ENCODE data around the gene CIROP.

CIROP gene

DNA sequence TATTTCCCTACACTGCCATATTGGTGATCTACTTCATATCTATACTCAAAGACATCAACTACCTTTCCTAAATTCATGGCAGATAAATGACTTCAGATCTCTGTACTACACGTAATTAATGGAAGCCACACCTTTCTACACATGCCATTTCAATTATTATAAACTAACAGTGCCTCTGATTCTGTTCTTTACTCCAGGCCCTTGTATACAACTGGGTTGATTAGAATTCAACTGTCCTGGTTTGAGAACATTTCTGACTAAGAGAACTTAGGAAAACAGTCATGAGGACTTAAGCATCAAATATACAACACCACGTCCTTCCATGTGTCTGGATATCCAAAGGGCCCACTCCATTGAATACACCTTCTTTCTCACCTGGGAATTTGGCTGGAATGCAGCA is 11.7 kb downstream of the CIROP start:
- no peak for DNase-seq

DNA sequence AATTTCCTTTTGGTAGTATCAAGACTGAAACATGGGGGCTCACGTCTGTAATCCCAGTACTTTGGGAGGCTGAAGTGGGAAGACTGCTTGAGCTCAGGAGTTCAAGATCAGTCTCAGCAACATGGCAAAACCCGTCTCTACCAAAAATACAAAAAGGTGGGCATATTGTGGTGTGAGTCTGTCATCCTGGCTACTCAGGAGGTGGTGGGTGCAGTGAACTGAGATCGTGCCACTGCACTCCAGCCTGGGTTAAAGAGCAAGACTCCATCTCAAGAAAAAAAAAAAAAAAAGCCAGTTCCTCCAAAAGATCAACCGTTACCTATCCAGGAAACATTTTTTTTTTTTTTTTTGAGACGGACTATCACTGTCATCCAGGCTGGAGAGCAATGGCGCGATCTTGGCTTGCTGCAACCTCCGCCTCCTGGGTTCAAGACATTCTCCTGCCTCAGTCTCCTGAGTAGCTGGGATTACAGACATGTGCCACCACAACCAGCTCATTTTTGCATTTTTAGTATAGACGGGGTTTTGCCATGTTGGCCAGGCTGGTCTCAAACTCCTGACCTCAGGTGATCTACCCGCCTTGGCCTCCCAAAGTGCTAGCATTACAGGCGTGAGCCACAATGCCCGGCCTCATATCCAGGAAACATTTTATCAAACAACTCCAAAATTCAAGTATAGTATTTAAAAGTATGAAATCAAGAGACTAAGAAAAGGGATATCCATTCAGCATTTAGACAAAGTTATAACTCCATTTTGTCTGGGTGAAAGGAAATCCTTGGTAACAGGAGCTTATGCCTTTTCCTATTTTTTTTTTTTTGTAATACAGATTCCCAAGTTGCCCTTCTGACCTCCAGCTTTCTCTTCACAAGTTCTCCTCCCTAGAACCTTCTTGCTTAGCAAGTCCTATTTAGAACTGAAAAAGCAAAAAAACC is 13.2 kb downstream of the CIROP start:
- no peak for DNase-seq

DNA sequence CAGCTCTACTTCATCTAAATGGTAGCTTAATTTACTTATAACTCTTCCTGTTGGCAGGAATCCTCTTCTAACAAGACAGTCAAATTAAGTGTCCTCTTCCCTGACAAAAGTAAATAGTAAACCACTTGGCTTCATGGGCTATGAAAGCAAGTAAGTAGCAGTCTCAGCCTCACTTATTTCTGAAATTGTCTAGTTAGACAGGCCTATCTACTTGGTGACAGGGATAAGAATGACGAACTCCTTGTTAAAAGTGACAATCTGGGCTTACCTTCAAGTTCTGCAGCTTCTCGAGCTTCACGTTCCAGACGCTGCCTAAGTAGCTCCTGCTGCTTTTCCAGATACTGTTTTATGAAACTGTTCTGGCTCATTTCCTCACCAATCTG is 14.5 kb downstream of the CIROP start:
- no peak for DNase-seq

- DNase-seq = no peak
These were observed 15.1 kb downstream of the CIROP start for GRCh38 chr14:23089498-23090253.

DNA sequence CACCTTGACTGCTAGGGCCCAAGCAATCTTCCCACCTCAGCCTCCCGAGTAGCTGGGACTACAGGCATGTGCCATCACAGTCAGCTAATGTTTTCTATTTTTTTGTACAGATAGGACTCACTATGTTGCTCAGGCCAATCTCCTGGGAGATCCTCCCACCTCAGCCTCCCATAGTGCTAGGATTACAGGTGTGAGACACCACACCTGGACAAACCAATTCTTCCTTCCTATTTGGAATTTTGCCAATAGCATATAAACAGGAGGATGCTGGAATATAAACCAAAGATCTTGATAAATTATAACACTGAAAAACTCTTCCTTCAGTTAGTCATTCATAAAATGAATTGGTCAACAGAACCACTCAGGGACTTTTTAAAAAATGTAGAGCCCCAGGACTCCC is 18.2 kb downstream of the CIROP start:
- DNase-seq = no peak

- peak; percentile 31 for DNase-seq
These were observed 19.3 kb downstream of the CIROP start for GRCh38 chr14:23085458-23085857.

DNA sequence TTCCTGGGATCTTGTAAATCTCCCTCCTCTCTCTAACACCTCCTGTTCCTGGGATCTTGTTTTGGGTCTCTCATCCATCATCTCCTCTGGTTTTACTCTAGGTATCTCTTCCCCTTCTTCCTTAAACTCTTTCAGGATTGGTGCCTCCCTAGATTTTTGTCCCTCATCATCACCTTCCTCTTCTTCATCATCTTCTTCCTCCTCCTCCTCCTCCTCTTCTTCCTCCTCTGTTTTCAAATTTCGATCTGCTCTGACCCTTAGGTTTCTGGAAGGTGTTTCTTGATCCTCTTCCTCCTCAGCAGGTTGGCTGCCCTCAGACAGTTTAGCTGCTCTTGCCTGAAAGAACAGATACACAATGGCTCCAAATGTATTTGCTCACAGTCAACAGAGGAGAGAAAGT is 24.3 kb downstream of the CIROP start:
- DNase-seq = no peak

DNA sequence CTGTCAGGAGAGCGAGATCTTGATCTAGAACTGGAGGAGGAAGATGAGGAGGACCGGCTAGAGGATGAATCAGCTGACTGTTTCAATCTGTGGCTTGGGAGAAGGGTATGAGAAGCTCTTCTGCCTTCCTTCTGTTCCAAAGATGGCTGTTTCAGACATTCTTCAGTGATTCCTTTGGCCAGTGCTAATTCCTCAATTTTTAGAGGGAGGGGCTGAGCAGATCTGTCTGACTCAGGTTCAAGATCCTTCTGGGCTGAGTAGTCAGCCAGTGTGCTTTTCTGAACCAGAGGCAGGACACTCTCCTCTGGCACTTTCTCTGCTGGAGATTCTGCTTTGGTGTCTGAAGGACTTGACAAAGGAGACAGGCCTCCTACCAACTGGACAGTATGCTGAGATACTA is 25.1 kb downstream of the CIROP start:
- no peak for DNase-seq

GRCh38 chr14:23078692-23079116 is 26.1 kb downstream of the CIROP start:
- DNase-seq = no peak

- DNase-seq = no peak
These were observed 26.8 kb downstream of the CIROP start for GRCh38 chr14:23077962-23078361.

DNA sequence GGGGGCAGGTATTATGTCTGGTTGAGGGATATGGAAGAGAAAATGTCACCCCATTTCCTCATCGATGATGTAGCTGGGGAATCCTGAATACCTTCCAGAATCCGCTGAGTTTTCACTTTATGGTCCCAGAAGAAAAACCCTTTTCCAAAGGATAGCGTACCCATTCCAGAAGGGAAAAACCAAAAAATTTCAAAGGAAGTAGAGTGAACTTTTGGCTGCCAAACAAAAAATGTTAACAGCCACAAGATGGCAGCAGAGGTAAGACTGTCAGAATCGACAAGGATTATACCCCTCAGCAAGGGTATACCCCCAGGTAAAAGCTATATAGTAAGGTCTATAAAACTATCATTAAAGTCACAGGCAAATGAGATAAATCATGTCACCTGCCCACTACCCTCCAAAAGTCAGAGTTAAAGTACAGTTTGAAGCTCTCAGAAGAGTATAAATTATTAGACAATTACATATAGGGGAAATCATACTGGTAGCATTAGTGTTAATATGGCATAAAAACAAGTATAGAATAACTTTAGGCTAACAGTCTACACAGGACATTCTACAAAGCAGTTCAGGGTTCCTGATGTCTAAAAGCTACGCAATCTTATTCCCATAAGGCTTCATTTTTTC is 27.9 kb downstream of the CIROP start:
- peak; percentile 48 for DNase-seq

DNA sequence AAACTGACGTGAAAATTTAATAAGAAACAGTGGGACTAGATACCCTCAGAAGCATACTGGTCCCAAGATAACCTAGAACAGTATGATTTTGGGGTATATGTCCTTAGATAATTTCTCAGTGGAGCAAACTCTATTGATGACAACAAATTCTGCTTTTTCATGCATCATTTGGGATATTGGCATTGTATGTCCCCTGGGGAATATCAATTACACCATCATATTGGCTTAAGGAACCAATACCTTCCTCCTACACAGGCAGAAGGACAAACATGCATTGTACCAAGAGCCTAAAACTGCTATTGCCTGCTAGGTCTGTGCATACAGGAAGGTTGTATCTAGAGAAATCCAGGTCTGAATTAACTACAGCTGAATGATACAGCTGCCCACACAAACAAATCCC is 29.9 kb downstream of the CIROP start:
- DNase-seq = no peak

DNA sequence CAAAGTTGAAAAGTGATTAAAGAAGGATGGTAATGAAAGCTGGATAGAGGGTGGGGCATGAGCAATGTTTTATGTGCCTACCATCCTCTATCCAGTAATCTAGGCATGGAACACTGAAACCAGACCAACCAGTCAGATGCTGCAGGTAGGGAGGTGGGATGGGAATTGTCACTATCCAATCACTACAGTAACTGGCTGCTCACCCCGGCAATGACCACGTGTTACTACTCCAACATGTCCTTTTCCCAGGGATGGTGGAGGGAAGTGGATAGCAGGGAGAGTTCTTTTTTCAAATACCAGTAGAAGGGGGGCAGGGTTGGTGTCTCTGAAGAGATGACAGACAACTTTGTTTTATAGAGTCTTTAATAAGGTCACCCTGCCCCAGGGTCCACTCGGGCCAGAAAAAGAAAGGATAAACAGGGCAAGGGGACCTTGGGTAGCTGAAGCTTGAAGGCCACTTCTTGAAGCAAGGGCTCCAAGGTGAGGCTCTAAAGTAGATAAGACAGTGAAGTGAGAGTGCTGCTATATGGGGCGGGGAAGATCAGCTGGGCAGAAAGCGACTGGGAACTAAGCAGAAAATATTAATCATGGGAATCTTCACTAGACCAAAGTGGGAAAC is 32.8 kb downstream of the CIROP start:
- no peak for DNase-seq

- DNase-seq = peak; percentile 91
These were observed 33.4 kb downstream of the CIROP start for GRCh38 chr14:23071244-23071920.

DNA sequence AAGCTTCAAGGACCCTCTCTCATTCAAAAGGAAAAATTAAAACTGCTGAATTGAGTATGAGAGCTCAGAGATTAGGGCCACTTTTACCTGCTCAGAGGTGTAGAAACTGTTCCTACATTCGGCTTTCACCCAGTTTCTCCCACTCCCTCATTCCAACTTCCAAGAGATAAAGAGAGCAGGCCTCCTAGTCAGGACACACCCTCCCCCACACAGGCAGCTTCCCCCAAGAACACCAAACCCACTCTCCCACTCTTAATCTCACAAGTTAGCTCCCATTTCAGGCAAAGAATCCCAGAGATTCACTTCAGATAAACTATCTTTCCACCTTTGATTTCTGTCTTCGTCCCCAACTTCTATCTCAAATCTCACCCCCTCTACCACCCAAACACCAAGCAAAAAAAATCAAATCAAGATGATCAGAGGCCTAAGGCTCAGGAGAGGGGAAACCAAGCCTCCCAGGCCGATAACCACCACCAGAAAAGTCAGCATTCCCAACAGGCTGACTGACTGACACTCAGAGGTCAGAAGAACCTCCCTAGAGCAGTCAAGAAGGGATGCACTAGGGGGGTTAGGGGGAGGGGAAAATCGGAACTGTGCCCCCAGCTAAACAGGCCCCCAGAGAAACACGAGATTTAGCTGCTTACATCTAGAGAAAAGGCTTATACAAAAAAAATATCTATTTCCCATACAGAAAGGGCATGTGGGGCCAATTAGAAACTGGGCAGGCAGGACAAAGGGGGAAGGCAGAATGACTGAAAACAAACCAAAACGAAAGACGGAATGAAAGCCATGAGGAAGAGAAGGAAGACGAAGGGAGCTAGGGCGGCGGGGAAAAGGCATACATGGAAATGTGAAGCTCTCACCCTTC is 34.3 kb downstream of the CIROP start:
- no peak for DNase-seq

GRCh38 chr14:23069413-23069806 is 35.4 kb downstream of the CIROP start:
- DNase-seq = no peak

- peak; percentile 87 for DNase-seq
These were observed 35.9 kb downstream of the CIROP start for GRCh38 chr14:23068789-23069412.

GRCh38 chr14:23067847-23068788 is 36.7 kb downstream of the CIROP start:
- no peak for DNase-seq

DNA sequence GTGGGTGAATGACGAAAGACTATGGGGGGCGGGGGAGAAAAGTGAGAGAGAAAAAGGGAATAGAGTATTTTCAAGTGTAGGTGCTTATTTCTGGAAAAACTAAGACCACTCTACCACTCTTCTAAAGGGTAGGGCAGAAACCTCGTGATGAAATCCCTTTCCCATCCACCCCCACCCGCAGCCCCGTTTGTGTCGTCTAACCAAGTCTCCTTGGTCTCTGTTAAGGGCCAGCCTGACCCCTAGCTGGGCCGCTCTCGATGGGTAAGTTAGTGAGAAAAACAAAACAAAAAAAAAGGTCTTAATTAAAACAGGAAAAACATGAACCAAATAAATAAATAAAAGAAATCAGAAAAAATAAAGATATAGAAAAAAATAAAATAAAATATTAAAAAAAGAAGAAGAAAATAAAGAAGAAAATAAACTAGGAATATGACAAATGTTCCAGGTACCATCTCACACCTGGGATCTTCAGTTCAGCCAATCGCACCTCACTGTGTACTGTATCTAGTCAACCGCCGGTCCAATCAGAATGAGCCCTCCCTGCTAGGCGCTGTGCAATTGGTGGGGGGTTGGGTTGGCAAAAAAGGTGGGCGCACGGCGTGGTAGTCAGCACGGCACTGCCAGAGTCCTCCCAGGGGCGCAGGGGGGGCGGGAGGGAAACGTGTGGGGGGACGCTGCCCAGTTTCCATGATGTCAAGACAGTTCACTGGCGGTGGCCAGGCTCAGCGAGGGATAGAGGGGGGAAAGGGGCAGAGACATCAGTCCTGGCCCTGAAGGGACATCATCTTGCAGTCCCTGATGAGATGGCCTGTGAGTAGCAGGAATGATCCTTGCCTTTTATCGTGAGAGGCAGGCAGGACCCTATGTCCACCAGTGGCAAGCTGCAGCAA is 37.7 kb downstream of the CIROP start:
- no peak for DNase-seq

Measured in activated CD4-positive, alpha-beta T cell treated with anti-CD3 and anti-CD28 coated beads, Interleukin-10, Interleukin-2, amounts not matched to agents 100 ng/mL and 50 ng/mL, durations not matched to agents 16 hours and 8 hours (primary cell).